K562 (cell line): Measurements from ENCODE around the gene SH3BP5L.

Experiments
- BRCA1 ChIP-seq, 2 experiments: fragments of 450-650 bp in 1 of 2; sonication (generic) in 1 of 2; formaldehyde crosslinking in 1 of 2; IDR thresholded peaks; 2 replicates each; pipeline versions ENCODE4 v1.5.0 to v1.6.1; 2017 to 2020; ENCODE audit warnings: mild to moderate bottlenecking in 1 of 2, missing genetic modification reagents in 1 of 2
- HNRNPL ChIP-seq: fragments of 200-400 bp; formaldehyde crosslinking; IDR thresholded peaks from 2 replicates; pipeline ENCODE4 v1.6.1; 2017; ENCODE audit warnings: low read depth, mild to moderate bottlenecking, low read length
- PRPF4 ChIP-seq: fragments of 200-400 bp; formaldehyde crosslinking; IDR thresholded peaks from one replicate; pipeline ENCODE4 v1.6.1; 2017; ENCODE audit warnings: low read length, low read depth, mild to moderate bottlenecking; ENCODE audit not compliant: insufficient read depth, poor library complexity, severe bottlenecking
- SIN3B ChIP-seq: fragments of 450-650 bp; IDR thresholded peaks from 2 replicates; pipeline ENCODE4 v1.6.1; 2017; ENCODE audit warnings: low read depth, mild to moderate bottlenecking, moderate library complexity
- TF ChIP-seq, protein P1 (sequence below), 3 experiments: IDR thresholded peaks in 2 of 3; conservative IDR thresholded peaks in 1 of 3; 2 replicates each; pipeline ENCODE4 v1.5.1; 2011 to 2012; ENCODE audit warnings: low read length in 3 of 3, mild to moderate bottlenecking in 3 of 3, control low read depth in 2 of 3, improper control_type of control experiment in 1 of 3, inconsistent platforms in 1 of 3, low read depth in 1 of 3, mixed read lengths in 1 of 3, moderate library complexity in 1 of 3; ENCODE audit not compliant: insufficient read depth in 2 of 3

DNA sequence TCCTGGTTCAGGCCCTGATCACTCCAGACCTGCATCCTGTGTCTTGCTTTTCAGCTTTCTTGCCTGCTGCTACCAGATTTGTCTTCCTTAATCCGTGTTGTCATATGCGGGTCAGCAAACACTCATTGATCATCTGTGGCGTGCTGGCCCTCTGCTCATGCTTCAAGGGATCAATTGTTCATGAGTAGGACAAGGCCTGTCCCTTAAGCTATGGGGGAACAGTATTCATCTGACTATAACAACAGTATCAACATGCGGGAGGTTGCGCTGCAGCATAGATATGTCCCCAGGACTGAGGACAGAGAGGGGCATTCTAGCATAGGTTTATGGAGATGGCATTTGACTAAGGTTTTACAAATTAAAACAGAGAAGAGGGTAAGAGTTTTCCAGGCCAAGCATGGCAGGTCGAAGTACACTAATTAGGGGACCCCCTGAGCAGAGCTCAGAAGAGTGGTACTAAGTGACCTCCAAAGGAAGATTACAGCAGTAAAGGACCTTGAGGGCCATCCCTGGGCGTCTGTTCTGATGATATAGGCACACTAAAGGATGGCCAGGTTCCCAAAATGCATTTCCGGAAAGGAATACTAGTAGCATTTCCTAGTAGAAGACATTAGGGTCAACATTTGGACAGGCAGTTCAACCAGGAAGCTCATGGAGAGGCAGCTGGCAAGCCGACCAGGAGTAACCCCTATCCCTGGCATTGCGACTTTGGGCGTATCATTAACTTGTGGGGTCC, 11.5 kb upstream of the SH3BP5L start:
- TF ChIP-seq, protein P1, sequence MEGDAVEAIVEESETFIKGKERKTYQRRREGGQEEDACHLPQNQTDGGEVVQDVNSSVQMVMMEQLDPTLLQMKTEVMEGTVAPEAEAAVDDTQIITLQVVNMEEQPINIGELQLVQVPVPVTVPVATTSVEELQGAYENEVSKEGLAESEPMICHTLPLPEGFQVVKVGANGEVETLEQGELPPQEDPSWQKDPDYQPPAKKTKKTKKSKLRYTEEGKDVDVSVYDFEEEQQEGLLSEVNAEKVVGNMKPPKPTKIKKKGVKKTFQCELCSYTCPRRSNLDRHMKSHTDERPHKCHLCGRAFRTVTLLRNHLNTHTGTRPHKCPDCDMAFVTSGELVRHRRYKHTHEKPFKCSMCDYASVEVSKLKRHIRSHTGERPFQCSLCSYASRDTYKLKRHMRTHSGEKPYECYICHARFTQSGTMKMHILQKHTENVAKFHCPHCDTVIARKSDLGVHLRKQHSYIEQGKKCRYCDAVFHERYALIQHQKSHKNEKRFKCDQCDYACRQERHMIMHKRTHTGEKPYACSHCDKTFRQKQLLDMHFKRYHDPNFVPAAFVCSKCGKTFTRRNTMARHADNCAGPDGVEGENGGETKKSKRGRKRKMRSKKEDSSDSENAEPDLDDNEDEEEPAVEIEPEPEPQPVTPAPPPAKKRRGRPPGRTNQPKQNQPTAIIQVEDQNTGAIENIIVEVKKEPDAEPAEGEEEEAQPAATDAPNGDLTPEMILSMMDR (IDR thresholded peaks at IDR 0.05 in 2 of 3, conservative IDR thresholded peaks at IDR 0.05 in 1 of 3; ENCODE audit: insufficient read depth in 2 of 3, low read depth in 1 of 3, low read length in 3 of 3): no peak
- TF ChIP-seq PRPF4: no peak
- no peak for TF ChIP-seq HNRNPL
- no peak for TF ChIP-seq SIN3B
- no peak for TF ChIP-seq BRCA1 (IDR thresholded peaks at IDR 0.05)
- TF ChIP-seq BRCA1 (CRISPR knock-in tag; IDR thresholded peaks at IDR 0.05): no peak
